ENCODE results near the gene TECPR2. TPM values are rescaled to one million over a fixed set of nuclear protein-coding genes. Genes with fewer than 3 reads are reported as not detected.
A peak's percentile ranks its signal among the peaks of the same experiment; 100 is the strongest.

TECPR2 gene
- total RNA-seq, 1 donor from 2014 or later, result 8.4 TPM

DNA sequence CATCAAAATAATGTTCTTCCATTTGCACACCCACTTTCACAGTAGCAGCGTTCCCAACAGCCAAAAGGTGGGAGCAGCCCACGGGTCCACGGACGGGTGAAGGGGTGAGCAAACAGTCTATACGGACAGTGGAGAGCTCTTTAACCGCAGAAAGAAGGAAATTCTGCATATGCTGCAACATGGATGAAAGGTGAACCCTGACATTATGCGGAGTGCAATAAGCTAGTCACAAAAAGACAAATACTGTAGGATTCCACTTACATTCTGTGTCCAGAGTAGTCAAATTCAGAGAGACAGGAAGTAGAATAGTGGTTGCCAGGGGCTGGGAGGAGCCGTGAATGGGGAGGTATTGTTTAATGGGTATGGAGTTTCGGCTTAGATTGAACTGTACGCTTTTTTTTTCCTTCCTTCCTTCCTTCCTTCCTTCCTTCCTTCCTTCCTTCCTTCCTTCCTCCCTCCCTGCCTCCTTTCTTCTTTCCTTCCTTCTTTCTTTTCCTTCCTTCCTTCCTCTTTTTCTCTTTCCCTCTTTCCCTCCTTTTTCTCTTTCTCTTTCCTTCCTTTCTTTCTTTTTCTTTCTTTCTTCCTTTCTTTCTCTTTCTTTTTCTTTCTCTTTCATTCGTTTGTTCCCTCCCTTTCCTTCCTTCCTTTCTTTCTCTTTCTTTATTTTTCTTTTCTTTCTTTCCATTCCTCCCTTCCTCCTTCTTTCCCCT is 162.6 kb downstream of the TECPR2 start:
- Histone ChIP-seq H4K20me1 (ENCODE audit: low read depth) (no peaks in the 10 kb centered on the region), H3K27me3 (no peaks in the 10 kb centered on the region), H3K9ac (no peak overlapping the region), H3F3A (ENCODE audit: low read depth) (peaks cover 4% of the 10 kb centered on the region), H3K36me3 (no peaks in the 10 kb centered on the region), H3K27ac (no peak overlapping the region), H3K4me2 (peak overlapping the region; percentile 86), H3K79me2 (ENCODE audit: low read depth) (no peaks in the 10 kb centered on the region), H3K4me1 (no peaks in the 10 kb centered on the region), H3K4me3 (peak overlapping the region; percentile 53), H2AFZ (replicated peaks) (peak overlapping the region; percentile 66), H3K9me3 (ENCODE audit: low read depth) (no peaks in the 10 kb centered on the region)
- peak overlapping the region; percentile 85 for H3K4me3 Mint-ChIP-seq
- H3K27ac Mint-ChIP-seq, result peak overlapping the region; percentile 84
- H3K9me3 Mint-ChIP-seq, result no peaks in the 10 kb centered on the region
- no peaks in the 10 kb centered on the region for H3K36me3 Mint-ChIP-seq
- H3K27me3 Mint-ChIP-seq (ENCODE audit: insufficient read depth, low read depth), result peaks cover under 1% of the 10 kb centered on the region
- TF ChIP-seq EZH2 (IDR thresholded peaks at IDR 0.05) (no peak), EZH2phosphoT487 (IDR thresholded peaks at IDR 0.05) (no peak)
- TF ChIP-seq, protein P1, sequence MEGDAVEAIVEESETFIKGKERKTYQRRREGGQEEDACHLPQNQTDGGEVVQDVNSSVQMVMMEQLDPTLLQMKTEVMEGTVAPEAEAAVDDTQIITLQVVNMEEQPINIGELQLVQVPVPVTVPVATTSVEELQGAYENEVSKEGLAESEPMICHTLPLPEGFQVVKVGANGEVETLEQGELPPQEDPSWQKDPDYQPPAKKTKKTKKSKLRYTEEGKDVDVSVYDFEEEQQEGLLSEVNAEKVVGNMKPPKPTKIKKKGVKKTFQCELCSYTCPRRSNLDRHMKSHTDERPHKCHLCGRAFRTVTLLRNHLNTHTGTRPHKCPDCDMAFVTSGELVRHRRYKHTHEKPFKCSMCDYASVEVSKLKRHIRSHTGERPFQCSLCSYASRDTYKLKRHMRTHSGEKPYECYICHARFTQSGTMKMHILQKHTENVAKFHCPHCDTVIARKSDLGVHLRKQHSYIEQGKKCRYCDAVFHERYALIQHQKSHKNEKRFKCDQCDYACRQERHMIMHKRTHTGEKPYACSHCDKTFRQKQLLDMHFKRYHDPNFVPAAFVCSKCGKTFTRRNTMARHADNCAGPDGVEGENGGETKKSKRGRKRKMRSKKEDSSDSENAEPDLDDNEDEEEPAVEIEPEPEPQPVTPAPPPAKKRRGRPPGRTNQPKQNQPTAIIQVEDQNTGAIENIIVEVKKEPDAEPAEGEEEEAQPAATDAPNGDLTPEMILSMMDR (IDR thresholded peaks at IDR 0.05), result no peak
- no peak for DNase-seq (ENCODE audit: low spot score)
- H3K4me1 Mint-ChIP-seq, result peaks cover 7% of the 10 kb centered on the region

- Histone ChIP-seq H3K9ac (no peak overlapping the region), H3K4me3 (no peak overlapping the region), H3K27me3 (no peaks in the 10 kb centered on the region), H3K79me2 (ENCODE audit: low read depth) (no peaks in the 10 kb centered on the region), H3K9me3 (ENCODE audit: low read depth) (no peaks in the 10 kb centered on the region), H3K4me1 (no peaks in the 10 kb centered on the region), H3K36me3 (no peaks in the 10 kb centered on the region), H4K20me1 (ENCODE audit: low read depth) (no peaks in the 10 kb centered on the region), H2AFZ (replicated peaks) (no peak overlapping the region), H3F3A (ENCODE audit: low read depth) (peaks cover 9% of the 10 kb centered on the region), H3K4me2 (peak overlapping the region; percentile 86), H3K27ac (no peak overlapping the region)
- Mint-ChIP-seq H3K36me3 (no peaks in the 10 kb centered on the region), H3K9me3 (no peaks in the 10 kb centered on the region), H3K4me1 (peaks cover 7% of the 10 kb centered on the region), H3K4me3 (peak overlapping the region; percentile 85), H3K27ac (no peak overlapping the region), H3K27me3 (ENCODE audit: insufficient read depth, low read depth) (peaks cover 2% of the 10 kb centered on the region)
- no peak for DNase-seq (ENCODE audit: low spot score)
- no peak for TF ChIP-seq EZH2 (IDR thresholded peaks at IDR 0.05)
- TF ChIP-seq, protein P1 (IDR thresholded peaks at IDR 0.05), result no peak
- TF ChIP-seq EZH2phosphoT487 (IDR thresholded peaks at IDR 0.05), result no peak
Observed at GRCh38 chr14:102525929-102526497, 163.3 kb downstream of the TECPR2 start.

- no peaks in the 10 kb centered on the region for H3K9me3 ChIP-seq (ENCODE audit: low read depth)
- no peak overlapping the region for H3K27ac Mint-ChIP-seq
Observed at GRCh38 chr14:102528431-102529170, 165.9 kb downstream of the TECPR2 start.

More at GRCh38 chr14:102528431-102529170, 165.9 kb downstream of the TECPR2 start:
- peaks cover 2% of the 10 kb centered on the region for H3K27me3 Mint-ChIP-seq (ENCODE audit: insufficient read depth, low read depth)
- H3K4me2 ChIP-seq, result no peak overlapping the region
- H3K9me3 Mint-ChIP-seq, result no peaks in the 10 kb centered on the region
- H3F3A ChIP-seq (ENCODE audit: low read depth), result peaks cover 11% of the 10 kb centered on the region
- no peak overlapping the region for H2AFZ ChIP-seq (replicated peaks)
- H3K36me3 Mint-ChIP-seq, result no peaks in the 10 kb centered on the region
- H3K4me3 ChIP-seq, result no peak overlapping the region
- H3K4me1 Mint-ChIP-seq, result peaks cover 7% of the 10 kb centered on the region
- DNase-seq (ENCODE audit: low spot score), result no peak
- no peaks in the 10 kb centered on the region for H3K27me3 ChIP-seq
- no peaks in the 10 kb centered on the region for H3K36me3 ChIP-seq
- no peak for TF ChIP-seq EZH2 (IDR thresholded peaks at IDR 0.05)
- TF ChIP-seq, protein P1 (IDR thresholded peaks at IDR 0.05), result no peak
- no peak for TF ChIP-seq EZH2phosphoT487 (IDR thresholded peaks at IDR 0.05)
- no peaks in the 10 kb centered on the region for H3K4me1 ChIP-seq
- no peaks in the 10 kb centered on the region for H3K79me2 ChIP-seq (ENCODE audit: low read depth)
- H3K9ac ChIP-seq, result no peak overlapping the region
- no peaks in the 10 kb centered on the region for H4K20me1 ChIP-seq (ENCODE audit: low read depth)
- no peak overlapping the region for H3K4me3 Mint-ChIP-seq
- no peak overlapping the region for H3K27ac ChIP-seq

Data from neural progenitor cell (in vitro differentiated cells).